Activated T-helper 2 cell treated with anti-CD3 and anti-CD28 coated beads, Interferon-gamma antibody, Interleukin-2, Interleukin-4, amounts not matched to agents 10 μg/mL and 5 μg/mL and 100 μg/mL, durations not matched to agents 14 hours and 24 hours and 36 hours (primary cell): Measurements from ENCODE around the gene TTL. TPM values are rescaled to one million over a fixed set of nuclear protein-coding genes. Genes with fewer than 3 reads are reported as not detected.
"Not testable (repeated sequence)": the region's sequence is repeated elsewhere in the genome, so short reads cannot be mapped to it uniquely, and the experiment has no call there.

Source experiments
- DNase-seq: peaks from one replicate; pipeline ENCODE4 v3.0.0; 2021; ENCODE audit warnings: low spot score
- H3K27ac Mint-ChIP-seq: one replicate; pipeline ENCODE4 v1.8.0; 2021; ENCODE audit warnings: mixed read lengths
- H3K27me3 Mint-ChIP-seq: one replicate; pipeline ENCODE4 v1.8.0; 2021; ENCODE audit warnings: low read depth, mixed read lengths
- H3K36me3 Mint-ChIP-seq: one replicate; pipeline ENCODE4 v1.8.0; 2021; ENCODE audit warnings: low read depth, mixed read lengths
- H3K4me1 Mint-ChIP-seq: one replicate; pipeline ENCODE4 v1.8.0; 2021; ENCODE audit warnings: low read depth, mixed read lengths
- H3K4me3 Mint-ChIP-seq: one replicate; pipeline ENCODE4 v1.8.0; 2021; ENCODE audit warnings: low read depth, mild to moderate bottlenecking, moderate library complexity, mixed read lengths
- H3K9me3 Mint-ChIP-seq: one replicate; pipeline ENCODE4 v1.8.0; 2021; ENCODE audit warnings: mixed read lengths
- intact Hi-C: fragments of 100-400 bp; cut with micrococcal nuclease; formaldehyde crosslinking; loops from one replicate; pipeline ENCODE4 v1.15.1; 2023
- total RNA-seq: library from RNA; stranded (reverse); gene quantifications from 2 replicates; pipeline ENCODE4 v1.2.3, GENCODE V29; 2022

The TTL gene
- total RNA-seq, 1 donor from 2014 or later, result 48.2 TPM

DNA sequence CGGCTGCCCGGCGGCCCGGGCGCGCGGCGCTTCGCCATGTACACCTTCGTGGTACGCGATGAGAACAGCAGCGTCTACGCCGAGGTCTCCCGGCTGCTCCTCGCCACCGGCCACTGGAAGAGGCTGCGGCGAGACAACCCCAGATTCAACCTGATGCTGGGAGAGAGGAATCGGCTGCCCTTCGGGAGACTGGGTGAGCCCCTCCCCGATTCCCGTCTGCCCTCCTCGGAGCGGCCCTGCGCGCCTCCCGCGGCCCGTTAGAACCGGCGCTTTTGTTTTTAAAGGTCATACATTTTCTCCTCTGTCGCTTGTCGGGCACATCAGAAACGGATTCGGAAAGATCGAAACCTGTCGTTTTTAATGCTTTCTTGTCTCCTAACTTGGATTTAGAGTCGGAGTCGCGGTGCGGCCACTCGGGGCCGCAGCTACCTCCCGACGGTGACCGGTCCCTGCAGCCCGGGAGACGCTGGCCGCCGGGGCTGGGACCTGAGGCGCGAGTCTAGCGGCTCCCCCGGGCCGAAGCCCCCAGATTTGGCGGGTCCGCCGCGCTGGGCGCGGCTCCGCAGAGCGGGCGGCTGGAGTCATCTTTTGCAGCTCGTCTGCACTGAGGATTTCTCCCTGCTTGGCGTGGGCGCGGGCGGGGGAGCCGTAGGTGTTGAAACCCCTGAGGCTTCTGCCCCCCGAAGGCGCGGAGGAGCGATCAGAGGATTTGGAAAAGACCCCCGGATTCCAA is 519 bp downstream of the TTL start:
- peak; percentile 14 for DNase-seq
- peak overlapping the region; percentile 85 for H3K27ac Mint-ChIP-seq
- peak overlapping the region; percentile 93 for H3K4me3 Mint-ChIP-seq
- H3K4me1 Mint-ChIP-seq, result peaks cover 33% of the 10 kb centered on the region
- H3K36me3 Mint-ChIP-seq, result peaks cover 30% of the 10 kb centered on the region
- H3K27me3 Mint-ChIP-seq, result no peaks in the 10 kb centered on the region
- intact Hi-C loops, result loop anchor here (5.0 to 10.0 kb wide), 3 partner anchors 205 to 295 kb away; partner anchors contain the start of genes NT5DC4 and ZC3H6
- H3K9me3 Mint-ChIP-seq, result no peaks in the 10 kb centered on the region

DNA sequence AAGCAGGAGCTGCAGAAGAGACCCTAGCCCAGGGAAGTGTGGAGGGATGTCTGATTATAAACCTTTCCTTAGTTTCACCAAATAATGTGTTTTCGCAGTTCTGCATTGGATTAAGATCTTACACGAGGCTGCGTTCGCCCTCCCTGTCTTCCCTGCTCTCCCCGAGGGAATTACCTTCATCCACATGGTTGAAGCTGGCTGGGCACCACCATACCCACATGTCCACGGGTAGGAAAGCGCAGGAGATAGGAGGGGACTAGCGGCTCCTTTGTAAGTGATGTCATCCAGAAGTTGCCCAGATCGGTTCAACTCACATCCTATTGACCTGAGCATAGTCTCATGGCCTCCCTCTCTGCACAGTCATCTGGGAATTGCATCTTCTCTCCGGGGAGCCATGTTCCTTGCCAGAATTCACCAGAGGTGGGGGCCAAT is 1.1 kb downstream of the TTL start:
- H3K36me3 Mint-ChIP-seq, result peaks cover 36% of the 10 kb centered on the region
- H3K27me3 Mint-ChIP-seq, result no peaks in the 10 kb centered on the region
- peak overlapping the region; percentile 93 for H3K4me3 Mint-ChIP-seq
- intact Hi-C loops, result loop anchor here (5.0 to 10.0 kb wide), 3 partner anchors 206 to 296 kb away; partner anchors contain the start of genes NT5DC4 and ZC3H6
- peaks cover 33% of the 10 kb centered on the region for H3K4me1 Mint-ChIP-seq
- H3K9me3 Mint-ChIP-seq, result no peaks in the 10 kb centered on the region
- no peak for DNase-seq
- peak overlapping the region; percentile 77 for H3K27ac Mint-ChIP-seq

DNA sequence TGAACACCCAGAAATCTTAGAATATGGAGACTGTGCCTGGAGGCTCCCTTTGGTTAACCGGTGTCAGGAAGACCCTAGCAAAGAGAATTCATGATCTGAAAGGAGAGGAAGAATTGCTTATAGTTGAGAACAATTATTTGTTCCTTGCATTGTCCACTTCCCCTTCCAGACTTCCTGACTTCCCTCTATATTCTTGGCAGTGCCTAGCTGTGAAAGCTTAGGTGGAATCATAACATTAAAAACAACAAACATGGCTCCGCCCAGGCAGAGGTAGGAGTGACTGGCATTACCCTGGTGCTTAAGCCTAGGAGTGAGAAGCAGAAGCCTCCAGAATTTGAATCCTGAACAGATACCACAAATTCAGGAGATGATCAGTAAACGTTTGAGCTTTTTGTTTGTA is 1.9 kb downstream of the TTL start:
- intact Hi-C loops, result loop anchor here (5.0 to 10.0 kb wide), 3 partner anchors 207 to 297 kb away; partner anchors contain the start of genes NT5DC4 and ZC3H6
- Mint-ChIP-seq H3K4me1 (peaks cover 33% of the 10 kb centered on the region), H3K9me3 (no peaks in the 10 kb centered on the region), H3K36me3 (peaks cover 38% of the 10 kb centered on the region), H3K27me3 (no peaks in the 10 kb centered on the region), H3K27ac (no peak overlapping the region), H3K4me3 (peak overlapping the region; percentile 93)
- DNase-seq, result no peak

DNA sequence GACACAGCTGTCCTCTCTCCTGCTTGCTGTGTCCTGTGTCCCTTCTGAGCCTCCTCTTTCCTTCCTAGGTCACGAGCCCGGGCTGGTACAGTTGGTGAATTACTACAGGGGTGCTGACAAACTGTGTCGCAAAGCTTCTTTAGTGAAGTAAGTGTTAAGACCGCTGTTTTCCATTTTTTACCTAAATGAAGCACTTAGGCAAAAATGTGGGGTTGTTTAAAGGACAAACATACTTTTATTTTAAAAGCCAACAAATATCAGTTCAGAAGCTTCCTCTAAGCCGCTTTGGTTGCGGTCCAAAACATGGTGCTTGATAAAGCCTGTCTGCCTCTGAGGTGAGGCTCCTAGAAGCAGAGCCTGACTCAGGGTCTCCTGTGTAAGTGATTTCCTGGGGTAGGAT is 3.9 kb downstream of the TTL start:
- Mint-ChIP-seq H3K9me3 (no peaks in the 10 kb centered on the region), H3K4me3 (no peak overlapping the region), H3K27ac (no peak overlapping the region), H3K36me3 (peaks cover 43% of the 10 kb centered on the region), H3K4me1 (peaks cover 32% of the 10 kb centered on the region), H3K27me3 (no peaks in the 10 kb centered on the region)
- DNase-seq, result no peak
- intact Hi-C loops, result loop anchor here (10.0 kb wide), 1 partner anchor 239 kb away; the partner anchor contains the start of gene NT5DC4

DNA sequence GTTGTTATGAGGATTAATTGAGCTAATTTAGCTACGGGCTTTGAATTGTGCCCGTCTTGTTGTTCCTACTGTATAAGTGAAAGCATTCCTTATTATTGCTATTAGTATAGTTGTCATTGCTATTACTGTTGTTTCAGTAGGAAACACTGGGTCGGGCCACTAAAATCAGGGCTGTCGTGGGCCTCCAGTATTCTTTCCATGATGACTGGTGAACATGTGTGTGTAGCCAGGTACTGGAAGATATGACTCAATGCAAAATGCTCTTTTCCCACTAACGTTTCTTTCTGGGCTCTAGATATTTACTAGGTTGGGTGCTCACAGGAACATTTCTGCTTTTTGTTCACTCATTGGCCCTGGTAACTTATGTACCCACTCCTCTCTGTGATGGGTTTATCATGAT is 4.9 kb downstream of the TTL start:
- H3K27ac Mint-ChIP-seq, result peak overlapping the region; percentile 8

DNA sequence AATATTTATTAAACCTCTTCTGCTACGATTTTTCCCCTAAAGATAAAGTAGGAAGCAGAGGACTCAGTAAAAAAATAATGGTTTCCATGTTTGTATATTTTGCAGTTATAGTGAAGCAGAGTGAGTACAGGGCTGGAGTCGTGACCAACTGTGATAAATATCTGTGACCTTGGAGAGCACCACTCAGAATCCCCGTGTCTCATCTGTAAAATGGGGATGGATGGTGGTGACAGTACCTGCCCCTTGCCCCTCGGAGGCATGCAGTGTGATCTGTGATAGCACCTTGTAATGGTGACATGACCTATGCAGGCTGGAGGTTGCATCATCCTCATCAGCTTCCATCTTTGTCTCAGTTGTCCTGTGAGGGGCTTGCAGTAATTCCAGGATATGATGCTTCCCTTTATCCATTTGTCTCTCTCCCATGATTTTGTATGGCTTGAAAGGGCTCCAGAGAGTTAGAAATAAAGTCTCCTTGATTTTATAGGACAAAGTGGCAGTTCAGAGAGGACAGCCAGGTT is 5.5 kb downstream of the TTL start:
- Mint-ChIP-seq H3K27me3 (no peaks in the 10 kb centered on the region), H3K27ac (no peak overlapping the region), H3K9me3 (no peaks in the 10 kb centered on the region), H3K4me1 (peaks cover 29% of the 10 kb centered on the region), H3K4me3 (no peak overlapping the region), H3K36me3 (peaks cover 43% of the 10 kb centered on the region)
- no peak for DNase-seq
- intact Hi-C loops, result loop anchor here (10.0 kb wide), 1 partner anchor 237 kb away; the partner anchor contains the start of gene NT5DC4

More for the DNA sequence above, 4.9 kb downstream of the TTL start:
- Mint-ChIP-seq H3K9me3 (no peaks in the 10 kb centered on the region), H3K27me3 (no peaks in the 10 kb centered on the region), H3K4me3 (no peak overlapping the region), H3K36me3 (peaks cover 43% of the 10 kb centered on the region), H3K4me1 (peaks cover 29% of the 10 kb centered on the region)
- intact Hi-C loops, result loop anchor here (10.0 kb wide), 1 partner anchor 238 kb away; the partner anchor contains the start of gene NT5DC4
- DNase-seq, result no peak

DNA sequence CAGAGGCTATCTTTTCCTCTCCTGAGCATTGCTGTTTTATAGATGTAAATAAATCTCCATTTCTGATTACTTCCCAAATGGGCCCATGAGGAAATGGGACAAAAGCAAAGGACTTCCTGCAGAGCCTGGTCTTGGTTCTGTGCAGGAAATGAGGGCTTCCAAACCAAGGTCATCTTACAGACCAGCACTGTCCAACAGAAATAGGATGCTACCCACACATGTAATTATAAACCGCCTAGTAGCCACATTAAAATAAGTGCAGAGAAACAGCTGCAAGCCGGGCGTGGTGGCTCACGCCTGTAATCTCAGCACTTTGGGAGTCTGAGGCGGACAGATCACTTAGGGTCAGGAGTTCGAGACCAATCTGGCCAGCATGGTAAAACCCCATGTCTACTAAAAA is 6.2 kb downstream of the TTL start:
- DNase-seq, result no peak
- no peaks in the 10 kb centered on the region for H3K27me3 Mint-ChIP-seq
- H3K9me3 Mint-ChIP-seq, result no peaks in the 10 kb centered on the region
- H3K4me3 Mint-ChIP-seq, result no peak overlapping the region
- intact Hi-C loops, result loop anchor here (10.0 kb wide), 1 partner anchor 237 kb away; the partner anchor contains the start of gene NT5DC4
- peaks cover 26% of the 10 kb centered on the region for H3K4me1 Mint-ChIP-seq
- peaks cover 38% of the 10 kb centered on the region for H3K36me3 Mint-ChIP-seq
- H3K27ac Mint-ChIP-seq, result no peak overlapping the region

DNA sequence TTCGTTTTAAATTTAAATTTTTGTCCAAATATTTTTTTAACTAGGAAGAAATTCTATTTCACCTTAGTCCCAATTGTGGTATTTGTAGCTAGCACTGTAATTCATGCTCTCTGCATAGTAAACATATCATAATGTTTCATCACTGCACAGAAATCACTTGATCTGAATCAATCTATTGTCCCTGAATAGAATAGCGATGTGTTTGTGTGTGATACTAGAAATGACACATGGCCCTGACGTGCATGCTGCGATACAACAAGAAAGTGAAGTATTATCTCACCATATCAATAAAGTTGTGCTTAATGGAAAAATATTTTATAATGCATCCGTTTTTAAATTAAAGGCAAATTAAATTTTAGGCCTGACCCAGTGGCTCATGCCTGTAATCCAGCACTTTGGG is 10.0 kb downstream of the TTL start:
- H3K36me3 Mint-ChIP-seq, result peaks cover 19% of the 10 kb centered on the region

DNA sequence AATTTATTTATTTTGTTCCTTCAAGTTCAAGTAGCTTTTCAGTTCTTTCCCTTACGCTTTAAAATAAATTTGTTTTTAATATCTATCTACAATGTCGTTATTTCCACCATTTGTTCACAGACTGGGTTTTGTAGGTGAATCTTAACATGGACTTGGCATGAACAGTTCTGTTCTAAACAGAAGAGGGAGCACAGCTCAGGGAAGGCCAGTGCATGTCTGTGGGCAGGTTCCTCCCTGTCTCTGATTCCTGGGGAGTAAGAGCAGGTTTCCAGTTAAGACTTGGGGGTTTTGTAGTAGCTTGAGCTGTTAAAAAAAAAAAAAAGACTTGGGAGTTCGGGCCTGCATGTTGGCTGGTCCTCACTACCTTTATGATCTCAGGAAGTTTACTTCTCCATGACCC is 11.1 kb downstream of the TTL start:
- Mint-ChIP-seq H3K4me3 (no peak overlapping the region), H3K27me3 (no peaks in the 10 kb centered on the region), H3K4me1 (peaks cover 3% of the 10 kb centered on the region), H3K27ac (no peak overlapping the region), H3K36me3 (peaks cover 11% of the 10 kb centered on the region), H3K9me3 (no peaks in the 10 kb centered on the region)
- DNase-seq, result no peak
- intact Hi-C loops, result no loop called here

More for the DNA sequence above, 10.0 kb downstream of the TTL start:
- Mint-ChIP-seq H3K27me3 (no peaks in the 10 kb centered on the region), H3K27ac (no peak overlapping the region), H3K4me3 (no peak overlapping the region), H3K4me1 (peaks cover 5% of the 10 kb centered on the region), H3K9me3 (no peaks in the 10 kb centered on the region)
- intact Hi-C loops, result no loop called here
- DNase-seq, result no peak

DNA sequence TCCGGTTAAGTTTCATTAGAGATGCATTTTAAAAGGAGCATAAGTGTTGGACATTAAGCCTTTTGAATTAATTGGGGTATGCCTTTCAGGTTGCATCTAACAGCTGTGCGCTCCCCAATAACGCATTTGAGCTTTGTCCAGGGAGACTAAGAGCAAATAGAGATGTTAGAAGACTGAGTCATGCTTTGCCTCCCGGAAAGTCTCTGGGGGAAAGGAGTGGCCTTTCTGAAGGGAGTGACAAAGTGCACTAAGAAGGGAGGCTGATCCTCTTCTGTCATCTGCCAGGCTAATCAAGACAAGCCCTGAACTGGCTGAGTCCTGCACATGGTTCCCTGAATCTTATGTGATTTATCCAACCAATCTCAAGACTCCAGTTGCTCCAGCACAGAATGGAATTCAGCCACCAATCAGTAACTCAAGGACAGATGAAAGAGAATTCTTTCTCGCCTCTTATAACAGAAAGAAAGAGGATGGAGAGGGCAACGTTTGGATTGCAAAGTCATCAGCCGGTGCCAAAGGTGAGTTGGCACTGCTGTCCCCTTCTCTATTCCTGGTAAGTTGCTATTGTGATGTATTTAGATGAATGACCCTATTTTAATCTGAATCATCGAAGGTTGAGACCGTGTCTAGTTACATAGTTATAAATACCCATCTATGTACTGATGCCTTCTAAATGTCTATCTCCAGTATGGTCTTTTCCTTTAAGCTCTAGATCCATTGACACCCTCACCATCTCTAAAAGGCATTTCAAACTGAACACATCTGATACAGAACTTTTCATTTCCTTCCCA is 12.1 kb downstream of the TTL start:
- H3K4me1 Mint-ChIP-seq, result peaks cover 3% of the 10 kb centered on the region
- H3K36me3 Mint-ChIP-seq, result peaks cover 10% of the 10 kb centered on the region
- intact Hi-C loops, result no loop called here
- no peaks in the 10 kb centered on the region for H3K9me3 Mint-ChIP-seq
- DNase-seq, result no peak
- no peak overlapping the region for H3K4me3 Mint-ChIP-seq
- no peak overlapping the region for H3K27ac Mint-ChIP-seq
- H3K27me3 Mint-ChIP-seq, result no peaks in the 10 kb centered on the region

DNA sequence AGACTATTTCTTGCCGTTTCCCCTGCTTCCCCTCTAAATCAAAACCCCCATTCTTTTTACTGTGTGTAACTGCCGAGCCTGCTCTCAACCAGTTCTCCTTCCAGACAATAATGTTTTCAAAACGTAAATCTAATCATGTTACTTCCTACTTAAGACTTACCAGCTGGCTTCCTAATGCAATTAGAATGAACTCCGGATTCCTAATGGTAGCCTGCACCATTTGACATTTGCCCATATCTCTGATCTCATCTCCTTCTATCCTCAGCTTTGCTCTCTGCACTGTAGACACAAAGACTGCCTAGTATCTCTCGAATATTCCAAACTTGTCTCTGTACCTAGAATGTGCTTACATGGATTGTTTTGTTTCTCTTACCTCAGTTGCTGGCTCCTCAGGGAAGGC is 12.9 kb downstream of the TTL start:
- Mint-ChIP-seq H3K27ac (no peak overlapping the region), H3K4me3 (no peak overlapping the region), H3K36me3 (peaks cover 7% of the 10 kb centered on the region), H3K27me3 (no peaks in the 10 kb centered on the region), H3K4me1 (peaks cover under 1% of the 10 kb centered on the region), H3K9me3 (no peaks in the 10 kb centered on the region)
- DNase-seq, result no peak
- intact Hi-C loops, result no loop called here

DNA sequence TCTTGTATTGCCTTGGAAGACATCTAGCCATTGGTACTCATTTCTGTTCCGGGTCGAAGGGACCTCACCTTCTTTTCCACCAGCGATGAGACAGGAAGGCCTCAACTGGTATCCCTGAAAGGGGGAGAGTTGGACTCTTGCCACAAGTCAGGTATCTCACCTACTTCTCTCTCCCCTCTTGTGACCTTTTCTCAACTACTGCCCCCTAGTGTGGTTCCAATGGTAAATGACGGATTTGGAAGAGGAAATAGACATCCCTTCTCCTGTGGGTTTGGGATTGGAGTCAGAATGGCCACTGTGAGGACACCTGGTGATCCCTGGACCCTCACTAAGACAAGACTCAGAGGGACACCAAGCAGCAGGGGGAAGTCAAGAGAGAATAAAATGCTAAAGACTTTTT is 13.9 kb downstream of the TTL start:
- DNase-seq, H3K4me1 Mint-ChIP-seq, H3K27me3 Mint-ChIP-seq, H3K9me3 Mint-ChIP-seq, H3K4me3 Mint-ChIP-seq, intact Hi-C loops, H3K27ac Mint-ChIP-seq, H3K36me3 Mint-ChIP-seq: not testable (repeated sequence)
